Esophagus muscularis mucosa (tissue), 4 donors: ENCODE data around the gene ROBO4. TPM values are rescaled to one million over a fixed set of nuclear protein-coding genes. Genes with fewer than 3 reads are reported as not detected.

Experiments
- DNase-seq: peaks from one replicate; pipeline ENCODE4 v3.0.0-alpha.2; 2017; ENCODE audit errors: extremely low spot score
- H3K27ac ChIP-seq, 4 donors: fragments of 200-600 bp; sonication (generic); replicated peaks in 1 of 4; 1 replicate in 3 of 4; 2 replicates in 1 of 4; pipeline ENCODE4 v1.5.1; 2016 to 2019; ENCODE audit warnings: mild to moderate bottlenecking in 1 of 4
- H3K27me3 ChIP-seq, 4 donors: fragments of 200-600 bp; sonication (generic); one replicate each; pipeline versions ENCODE4 v1.5.1 to v1.6.0; 2016 to 2019
- H3K36me3 ChIP-seq, 4 donors: fragments of 200-600 bp; sonication (generic); one replicate each; pipeline ENCODE4 v1.5.1; 2016 to 2019
- H3K4me1 ChIP-seq, 4 donors: fragments of 200-600 bp; sonication (generic); one replicate each; pipeline ENCODE4 v1.5.1; 2016 to 2019
- H3K4me3 ChIP-seq, 4 donors: fragments of 200-600 bp; sonication (generic); 1 replicate in 2 of 4; 2 replicates in 2 of 4; pipeline ENCODE4 v1.5.1; 2016 to 2019; ENCODE audit warnings: mild to moderate bottlenecking in 4 of 4, moderate library complexity in 1 of 4
- H3K9me3 ChIP-seq, 4 donors: fragments of 200-600 bp; sonication (generic); 1 replicate in 3 of 4; 2 replicates in 1 of 4; pipeline ENCODE4 v1.5.1; 2016 to 2019
- EP300 ChIP-seq: sonication (generic); formaldehyde crosslinking; IDR thresholded peaks from one replicate; pipeline ENCODE4 v1.6.1; 2017; ENCODE audit warnings: antibody characterized with exemption
- POLR2A ChIP-seq: fragments of 450-650 bp; IDR thresholded peaks from one replicate; pipeline ENCODE4 v1.6.1; 2017; ENCODE audit warnings: antibody characterized with exemption, moderate library complexity, mild to moderate bottlenecking, low read depth
- POLR2AphosphoS5 ChIP-seq, 2 donors: sonication (generic); formaldehyde crosslinking; IDR thresholded peaks; one replicate each; pipeline ENCODE4 v1.6.1; 2017; ENCODE audit warnings: antibody characterized with exemption in 2 of 2
- WGBS: methylation state at CpG from one replicate; pipeline ENCODE4 v1.1.5; 2018; 5-methylcytosine and 5-hydroxymethylcytosine counted together
- intact Hi-C: fragments of 100-400 bp; cut with DNase I; formaldehyde crosslinking; loops from one replicate; pipeline ENCODE4 v1.15.1; 2023
- total RNA-seq, 4 donors: library from RNA; depleted of rRNA; stranded (reverse); fragments of >200 nt; gene quantifications; one replicate each; pipeline versions ENCODE4 v1.1.0 to v1.2.1, GENCODE V29; 2016
- TF ChIP-seq, protein P1 (sequence below), 3 experiments: fragments of 200-600 bp in 2 of 3; fragments of 450-650 bp in 1 of 3; sonication (generic) in 2 of 3; IDR thresholded peaks; one replicate each; pipeline ENCODE4 v1.5.1; 2017 to 2019; ENCODE audit warnings: antibody characterized with exemption in 3 of 3, mild to moderate bottlenecking in 2 of 3, moderate library complexity in 1 of 3

Gene ROBO4
- total RNA-seq, 4 donors from 2014 or later, result 16.2 to 49.8 (median 36.7) TPM

DNA sequence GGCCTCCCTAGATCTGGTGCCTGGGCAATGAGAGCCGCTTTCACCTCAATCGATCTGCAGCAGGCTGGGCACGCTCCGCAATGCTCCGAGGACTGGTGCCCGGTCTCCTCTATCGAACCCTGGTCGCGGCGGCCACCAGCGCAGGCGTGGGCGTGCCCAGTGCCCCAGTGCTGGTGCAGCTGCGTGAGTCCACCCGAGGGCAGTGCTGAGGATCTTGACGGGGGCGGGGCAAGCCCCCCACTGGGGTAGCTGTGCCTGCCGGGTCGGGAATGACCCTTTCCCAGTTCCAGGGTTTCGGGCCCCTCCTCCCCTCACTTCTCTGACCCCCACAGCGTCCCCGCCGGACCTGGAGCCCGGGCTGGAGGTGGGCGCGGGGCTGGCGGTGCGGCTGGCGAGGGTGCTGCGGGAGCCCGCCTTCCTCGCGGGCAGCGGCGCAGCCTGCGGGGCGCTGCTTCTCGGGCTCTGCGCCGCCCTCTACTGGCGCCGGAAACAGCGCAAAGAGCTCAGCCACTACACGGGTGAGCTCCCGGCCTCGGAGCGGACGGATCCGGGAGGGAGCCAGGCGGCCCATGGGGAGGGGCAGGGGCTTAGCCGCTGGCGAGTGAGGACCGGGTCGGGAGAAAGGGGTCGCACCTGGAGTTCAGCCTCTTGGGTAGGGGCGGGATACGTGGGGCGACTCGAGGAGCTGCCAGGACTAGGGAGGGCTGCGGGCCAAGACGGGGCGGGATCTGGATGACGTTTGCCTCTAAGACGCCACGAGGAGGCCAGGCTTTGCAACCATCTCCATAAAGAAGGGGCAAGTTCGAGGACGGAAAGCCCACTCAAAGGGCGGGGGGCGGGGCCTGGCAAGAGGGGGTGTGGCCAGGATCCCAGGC is 21.5 kb downstream of the ROBO4 start:
- no peaks in the 10 kb centered on the region for H3K9me3 ChIP-seq
- 2% methylated on average over 40 of the region's 69 CpGs for WGBS
- no peaks in the 10 kb centered on the region for H3K36me3 ChIP-seq
- peak; percentile 98 for DNase-seq
- H3K27me3 ChIP-seq, result peaks cover 0 to 35% (median 3%) of the 10 kb centered on the region in 4 donors
- intact Hi-C loops, result loop anchor here (5.0 kb wide), 1 partner anchor 76 kb away; the partner anchor contains the start of gene CCDC15
- TF ChIP-seq POLR2AphosphoS5 (IDR thresholded peaks at IDR 0.05) (peak; percentile 73 to 75), POLR2A (no peak)
- TF ChIP-seq, protein P1, sequence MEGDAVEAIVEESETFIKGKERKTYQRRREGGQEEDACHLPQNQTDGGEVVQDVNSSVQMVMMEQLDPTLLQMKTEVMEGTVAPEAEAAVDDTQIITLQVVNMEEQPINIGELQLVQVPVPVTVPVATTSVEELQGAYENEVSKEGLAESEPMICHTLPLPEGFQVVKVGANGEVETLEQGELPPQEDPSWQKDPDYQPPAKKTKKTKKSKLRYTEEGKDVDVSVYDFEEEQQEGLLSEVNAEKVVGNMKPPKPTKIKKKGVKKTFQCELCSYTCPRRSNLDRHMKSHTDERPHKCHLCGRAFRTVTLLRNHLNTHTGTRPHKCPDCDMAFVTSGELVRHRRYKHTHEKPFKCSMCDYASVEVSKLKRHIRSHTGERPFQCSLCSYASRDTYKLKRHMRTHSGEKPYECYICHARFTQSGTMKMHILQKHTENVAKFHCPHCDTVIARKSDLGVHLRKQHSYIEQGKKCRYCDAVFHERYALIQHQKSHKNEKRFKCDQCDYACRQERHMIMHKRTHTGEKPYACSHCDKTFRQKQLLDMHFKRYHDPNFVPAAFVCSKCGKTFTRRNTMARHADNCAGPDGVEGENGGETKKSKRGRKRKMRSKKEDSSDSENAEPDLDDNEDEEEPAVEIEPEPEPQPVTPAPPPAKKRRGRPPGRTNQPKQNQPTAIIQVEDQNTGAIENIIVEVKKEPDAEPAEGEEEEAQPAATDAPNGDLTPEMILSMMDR (IDR thresholded peaks at IDR 0.05), result peak; percentile 71 to 76 (median 75)
- H3K27ac ChIP-seq, result peak overlapping the region; percentile 86 to 92 (median 90)
- peaks cover 17 to 30% (median 27%) of the 10 kb centered on the region in 4 donors for H3K4me1 ChIP-seq
- peak overlapping the region; percentile 58 to 83 (median 72) for H3K4me3 ChIP-seq

DNA sequence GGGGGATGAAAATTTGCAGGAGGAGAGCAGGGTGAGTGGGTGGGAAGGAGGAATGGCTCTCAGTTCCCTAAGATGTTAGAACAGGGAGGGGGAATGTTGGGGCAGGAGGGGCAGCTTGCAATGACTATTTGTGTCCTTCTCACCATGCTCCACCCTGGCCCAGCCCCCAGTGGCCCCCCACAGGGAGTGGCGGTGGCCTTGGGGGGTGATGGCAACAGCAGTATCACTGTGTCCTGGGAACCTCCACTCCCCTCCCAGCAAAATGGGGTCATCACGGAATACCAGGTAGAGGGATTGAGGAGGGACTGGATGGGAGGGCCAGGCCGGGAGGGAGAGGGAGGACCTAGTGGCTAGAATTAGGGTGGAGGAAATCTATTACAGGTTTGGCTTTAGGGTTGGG is 22.3 kb downstream of the ROBO4 start:
- intact Hi-C loops, result loop anchor here (5.0 kb wide), 1 partner anchor 77 kb away; the partner anchor contains the start of gene CCDC15
- Histone ChIP-seq H3K4me1 (peaks cover 17 to 30% (median 27%) of the 10 kb centered on the region in 4 donors), H3K36me3 (no peaks in the 10 kb centered on the region), H3K27ac (no peak overlapping the region), H3K9me3 (no peaks in the 10 kb centered on the region), H3K27me3 (peaks cover 0 to 43% (median 4%) of the 10 kb centered on the region in 4 donors), H3K4me3 (peak overlapping the region; percentile 58 to 83 (median 72))
- DNase-seq, result no peak
- TF ChIP-seq EP300, result no peak
- no peak for TF ChIP-seq POLR2AphosphoS5 (IDR thresholded peaks at IDR 0.05)
- TF ChIP-seq POLR2A, result no peak
- TF ChIP-seq, protein P1 (IDR thresholded peaks at IDR 0.05), result no peak
- WGBS, result 60% methylated on average over 3 of the region's 3 CpGs

DNA sequence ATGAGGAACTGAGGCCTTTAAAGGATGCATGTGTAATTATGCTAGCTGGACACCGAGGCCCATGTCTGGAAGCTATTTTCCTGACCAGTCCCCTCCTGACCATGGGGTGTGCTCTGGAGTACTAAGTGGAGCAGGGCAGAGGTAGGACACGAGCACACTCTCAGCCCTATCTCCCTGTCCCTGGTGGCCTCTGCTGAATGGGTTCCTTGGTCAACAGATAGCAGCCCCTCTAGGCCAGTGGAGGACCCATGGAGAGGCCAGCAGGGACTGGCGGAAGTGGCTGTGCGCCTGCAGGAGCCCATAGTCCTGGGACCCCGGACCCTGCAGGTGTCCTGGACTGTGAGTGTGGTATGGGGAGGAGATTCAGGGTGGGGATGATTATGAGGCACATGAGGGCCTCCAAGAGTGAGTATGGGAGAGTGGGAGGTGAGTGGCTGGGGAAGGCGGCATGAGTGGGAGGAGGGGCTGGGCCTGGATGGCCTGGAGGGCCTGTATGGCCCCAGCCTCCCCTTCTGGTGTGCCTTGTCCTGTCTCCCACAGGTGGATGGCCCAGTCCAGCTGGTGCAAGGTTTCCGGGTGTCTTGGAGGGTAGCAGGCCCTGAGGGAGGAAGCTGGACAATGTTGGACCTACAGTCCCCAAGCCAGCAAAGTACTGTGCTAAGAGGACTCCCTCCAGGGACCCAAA is 23.0 kb downstream of the ROBO4 start:
- TF ChIP-seq, protein P1 (IDR thresholded peaks at IDR 0.05), result no peak
- TF ChIP-seq POLR2AphosphoS5 (IDR thresholded peaks at IDR 0.05) (no peak), EP300 (no peak), POLR2A (no peak)
- Histone ChIP-seq H3K27me3 (peaks cover 0 to 50% (median 7%) of the 10 kb centered on the region in 4 donors), H3K4me1 (peaks cover 17 to 28% (median 25%) of the 10 kb centered on the region in 4 donors), H3K36me3 (no peaks in the 10 kb centered on the region), H3K4me3 (no peak overlapping the region), H3K9me3 (no peaks in the 10 kb centered on the region), H3K27ac (no peak overlapping the region)
- intact Hi-C loops, result loop anchor here (5.0 kb wide), 1 partner anchor 78 kb away; the partner anchor contains the start of gene CCDC15
- no peak for DNase-seq
- WGBS, result 89% methylated on average over 7 of the region's 7 CpGs

DNA sequence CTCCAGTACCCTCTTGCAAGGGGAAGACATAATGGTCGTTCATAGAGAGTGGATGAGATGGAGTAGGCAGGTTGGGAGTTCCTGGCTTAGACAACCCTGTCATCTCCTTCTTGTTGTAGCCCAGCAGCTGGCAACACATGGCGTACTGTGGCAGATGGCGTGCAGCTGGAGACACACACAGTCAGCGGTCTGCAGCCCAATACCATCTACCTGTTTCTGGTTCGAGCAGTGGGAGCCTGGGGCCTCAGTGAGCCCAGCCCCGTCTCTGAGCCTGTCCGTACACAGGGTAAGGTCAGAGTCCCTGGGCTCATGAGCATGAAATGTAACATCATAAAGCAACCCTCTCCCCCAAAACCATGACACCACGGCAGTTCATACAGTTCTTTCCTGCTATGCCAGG is 23.7 kb downstream of the ROBO4 start:
- no peak for DNase-seq
- 80% methylated on average over 8 of the region's 8 CpGs for WGBS
- Histone ChIP-seq H3K9me3 (no peaks in the 10 kb centered on the region), H3K4me1 (peaks cover 22 to 34% (median 30%) of the 10 kb centered on the region in 4 donors), H3K36me3 (no peaks in the 10 kb centered on the region), H3K27ac (no peak overlapping the region), H3K4me3 (no peak overlapping the region), H3K27me3 (peaks cover 0 to 57% (median 15%) of the 10 kb centered on the region in 4 donors)
- TF ChIP-seq POLR2AphosphoS5 (IDR thresholded peaks at IDR 0.05), result no peak
- TF ChIP-seq, protein P1 (IDR thresholded peaks at IDR 0.05), result no peak
- no peak for TF ChIP-seq POLR2A
- no peak for TF ChIP-seq EP300
- intact Hi-C loops, result no loop called here
